ENCODE data around the gene FRMD1.

Gene FRMD1

DNA sequence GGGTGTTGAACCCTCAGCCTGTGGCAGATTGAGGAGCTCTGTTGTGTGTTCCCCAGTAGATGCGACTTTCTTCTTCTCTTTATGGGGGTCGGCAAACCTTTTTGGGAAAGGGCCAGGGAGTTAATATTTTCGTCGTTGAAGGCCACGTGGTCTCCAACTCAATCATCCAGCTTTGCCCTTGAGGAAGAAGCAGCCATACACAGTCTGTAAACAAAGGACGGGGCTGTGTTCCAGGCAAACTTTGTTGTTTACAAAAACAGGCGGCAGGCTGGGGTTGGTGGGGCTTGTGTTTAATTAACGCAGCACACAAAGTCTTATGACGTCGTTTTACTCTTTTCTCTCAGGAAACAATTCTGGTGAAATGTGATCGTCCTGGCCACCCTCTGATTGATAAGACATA is 61.4 kb downstream of the FRMD1 start:
- H3K9me3 Mint-ChIP-seq, result peaks cover 0 to 4% of the 10 kb centered on the region in 2 donors
- DNase-seq (no peak), ATAC-seq (replicated peaks) (no peak)
- H3K27me3 Mint-ChIP-seq, result peaks cover 19 to 39% of the 10 kb centered on the region in 2 donors
- H3K4me1 Mint-ChIP-seq (ENCODE audit: low read depth in 2 of 2), result no peaks in the 10 kb centered on the region
- no peak overlapping the region for H3K4me3 Mint-ChIP-seq
- H3K36me3 Mint-ChIP-seq (ENCODE audit: insufficient read depth), result peaks cover 3% of the 10 kb centered on the region
- H3K27ac Mint-ChIP-seq, result no peak overlapping the region

DNA sequence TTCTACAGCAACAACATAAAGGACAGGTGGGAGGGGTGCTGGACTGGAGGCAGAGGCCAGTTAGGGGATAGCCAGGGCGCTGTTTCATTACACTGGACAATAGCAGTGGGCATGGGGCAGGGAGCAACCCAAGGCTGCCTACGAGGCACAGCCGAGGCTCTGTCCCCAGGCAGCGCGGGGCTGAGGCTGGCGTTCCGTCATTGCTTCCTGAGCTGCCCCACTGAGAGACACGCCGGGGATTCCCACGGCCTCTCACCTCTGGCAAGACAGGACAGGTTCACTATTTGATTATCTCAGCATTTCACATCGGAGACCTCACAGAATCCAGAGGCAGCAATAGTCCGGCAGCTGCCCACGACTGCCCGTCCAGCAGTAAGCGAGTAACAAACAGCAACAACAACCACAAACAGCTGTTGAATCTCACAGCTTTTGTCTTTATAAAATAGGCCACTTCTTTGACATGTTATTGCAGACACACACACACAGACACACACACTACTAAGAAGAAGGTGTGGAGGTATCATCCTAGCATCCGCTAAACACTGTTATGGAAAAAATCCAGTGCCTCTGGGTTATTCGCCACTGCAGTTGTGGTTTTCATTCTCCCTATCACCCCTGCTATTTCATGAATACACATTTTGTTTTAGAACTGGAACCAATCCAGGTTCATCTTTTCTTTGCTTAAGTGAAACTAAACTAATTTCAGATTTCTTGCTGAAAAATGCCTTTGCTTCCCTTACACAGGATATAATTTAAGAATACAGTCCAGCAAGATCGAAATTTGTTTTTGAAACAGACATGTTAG is 62.1 kb downstream of the FRMD1 start:
- Mint-ChIP-seq H3K27ac (no peak overlapping the region), H3K36me3 (ENCODE audit: insufficient read depth) (peaks cover 3% of the 10 kb centered on the region), H3K4me3 (no peak overlapping the region), H3K27me3 (peaks cover 19 to 39% of the 10 kb centered on the region in 2 donors), H3K9me3 (peaks cover 4% of the 10 kb centered on the region in 2 donors), H3K4me1 (ENCODE audit: low read depth in 2 of 2) (no peaks in the 10 kb centered on the region)
- ATAC-seq (replicated peaks), result no peak
- no peak for DNase-seq

- no peaks in the 10 kb centered on the region for H3K4me1 Mint-ChIP-seq (ENCODE audit: low read depth in 2 of 2)
- H3K27me3 Mint-ChIP-seq, result peaks cover 19 to 39% of the 10 kb centered on the region in 2 donors
- peaks cover 3% of the 10 kb centered on the region for H3K36me3 Mint-ChIP-seq (ENCODE audit: insufficient read depth)
- DNase-seq (no peak), ATAC-seq (replicated peaks) (no peak)
- no peak overlapping the region for H3K4me3 Mint-ChIP-seq
- H3K9me3 Mint-ChIP-seq, result peaks cover 5 to 9% of the 10 kb centered on the region in 2 donors
- no peak overlapping the region for H3K27ac Mint-ChIP-seq
These were observed 62.8 kb downstream of the FRMD1 start for GRCh38 chr6:168016176-168016620.

- Mint-ChIP-seq H3K9me3 (peaks cover 7 to 12% of the 10 kb centered on the region in 2 donors), H3K4me1 (ENCODE audit: low read depth in 2 of 2) (no peaks in the 10 kb centered on the region), H3K36me3 (ENCODE audit: insufficient read depth) (peaks cover 3% of the 10 kb centered on the region), H3K4me3 (no peak overlapping the region), H3K27me3 (peaks cover 19 to 39% of the 10 kb centered on the region in 2 donors), H3K27ac (no peak overlapping the region)
- ATAC-seq (replicated peaks), result no peak
- DNase-seq, result no peak
These were observed 63.4 kb downstream of the FRMD1 start for GRCh38 chr6:168015482-168016175.

GRCh38 chr6:168015009-168015408 is 64.0 kb downstream of the FRMD1 start:
- DNase-seq (no peak), ATAC-seq (replicated peaks) (no peak)
- Mint-ChIP-seq H3K27me3 (peaks cover 19 to 39% of the 10 kb centered on the region in 2 donors), H3K4me3 (no peak overlapping the region), H3K9me3 (peaks cover 7 to 18% of the 10 kb centered on the region in 2 donors), H3K27ac (no peak overlapping the region), H3K36me3 (ENCODE audit: insufficient read depth) (no peaks in the 10 kb centered on the region), H3K4me1 (ENCODE audit: low read depth in 2 of 2) (no peaks in the 10 kb centered on the region)

DNA sequence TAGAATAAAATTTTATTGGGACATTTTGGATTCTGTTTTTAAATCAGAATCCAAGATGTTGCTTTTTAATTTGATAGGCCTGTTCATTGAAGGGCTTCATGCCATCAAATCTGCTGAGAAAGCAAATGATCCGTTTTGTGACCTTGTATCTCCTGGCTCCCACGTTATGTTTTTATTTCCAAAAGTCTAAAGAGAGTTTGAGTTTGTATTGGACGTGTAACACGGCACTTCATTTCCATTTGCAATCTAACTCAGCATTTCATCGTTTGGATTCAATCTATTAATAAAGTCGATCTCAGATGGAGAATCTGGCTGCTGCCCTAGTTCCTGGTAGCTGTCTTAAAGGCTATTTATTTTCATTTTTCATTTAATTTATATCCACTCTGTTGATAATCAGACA is 64.6 kb downstream of the FRMD1 start:
- no peaks in the 10 kb centered on the region for H3K4me1 Mint-ChIP-seq (ENCODE audit: low read depth in 2 of 2)
- H3K4me3 Mint-ChIP-seq, result no peak overlapping the region
- H3K27me3 Mint-ChIP-seq, result peaks cover 19 to 38% of the 10 kb centered on the region in 2 donors
- no peak overlapping the region for H3K27ac Mint-ChIP-seq
- DNase-seq (no peak), ATAC-seq (replicated peaks) (no peak)
- no peaks in the 10 kb centered on the region for H3K36me3 Mint-ChIP-seq (ENCODE audit: insufficient read depth)
- peaks cover 7 to 19% of the 10 kb centered on the region in 2 donors for H3K9me3 Mint-ChIP-seq

- no peak for ATAC-seq (replicated peaks)
- H3K4me1 Mint-ChIP-seq (ENCODE audit: low read depth in 2 of 2), result no peaks in the 10 kb centered on the region
- no peak overlapping the region for H3K4me3 Mint-ChIP-seq
- DNase-seq, result no peak
- peaks cover 19 to 32% of the 10 kb centered on the region in 2 donors for H3K27me3 Mint-ChIP-seq
- H3K27ac Mint-ChIP-seq, result no peak overlapping the region
- no peaks in the 10 kb centered on the region for H3K36me3 Mint-ChIP-seq (ENCODE audit: insufficient read depth)
- peaks cover 3 to 19% of the 10 kb centered on the region in 2 donors for H3K9me3 Mint-ChIP-seq
These were observed 65.6 kb downstream of the FRMD1 start for GRCh38 chr6:168013250-168013915.

- H3K4me1 Mint-ChIP-seq (ENCODE audit: low read depth in 2 of 2), result no peaks in the 10 kb centered on the region
These were observed 66.4 kb downstream of the FRMD1 start for GRCh38 chr6:168012431-168013249.

GRCh38 chr6:168011291-168011690 is 67.7 kb downstream of the FRMD1 start:
- H3K27ac Mint-ChIP-seq, result no peak overlapping the region
- H3K27me3 Mint-ChIP-seq, result peaks cover 10 to 21% of the 10 kb centered on the region in 2 donors
- DNase-seq, result no peak
- no peak for ATAC-seq (replicated peaks)
- no peak overlapping the region for H3K4me3 Mint-ChIP-seq
- peaks cover 3 to 19% of the 10 kb centered on the region in 2 donors for H3K9me3 Mint-ChIP-seq
- H3K4me1 Mint-ChIP-seq (ENCODE audit: low read depth in 2 of 2), result no peaks in the 10 kb centered on the region
- no peaks in the 10 kb centered on the region for H3K36me3 Mint-ChIP-seq (ENCODE audit: insufficient read depth)

More at GRCh38 chr6:168012431-168013249, 66.4 kb downstream of the FRMD1 start:
- DNase-seq, result no peak
- Mint-ChIP-seq H3K27me3 (peaks cover 19 to 32% of the 10 kb centered on the region in 2 donors), H3K4me3 (no peak overlapping the region), H3K36me3 (ENCODE audit: insufficient read depth) (no peaks in the 10 kb centered on the region), H3K27ac (no peak overlapping the region), H3K9me3 (peaks cover 3 to 19% of the 10 kb centered on the region in 2 donors)
- no peak for ATAC-seq (replicated peaks)

DNA sequence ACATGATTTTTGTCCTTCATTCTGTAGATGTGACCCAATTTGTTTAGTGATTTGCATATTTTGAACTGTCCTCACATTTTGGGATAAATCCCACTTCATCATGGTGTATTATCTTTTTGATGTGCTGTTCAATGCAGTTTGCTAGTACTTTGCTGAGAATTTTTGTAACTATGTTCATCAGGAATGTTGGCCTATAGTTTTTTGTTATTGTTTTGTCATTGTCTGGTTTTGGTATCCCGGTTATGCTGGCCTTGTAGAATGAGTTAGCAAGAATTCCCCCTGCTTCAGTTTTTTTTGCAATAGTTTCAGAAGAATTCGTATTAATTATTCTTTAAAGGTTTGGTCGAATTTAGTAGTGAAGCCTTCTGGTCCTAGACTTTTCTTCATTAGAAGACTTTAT is 69.7 kb downstream of the FRMD1 start:
- peaks cover 3 to 19% of the 10 kb centered on the region in 2 donors for H3K9me3 Mint-ChIP-seq
- H3K4me3 Mint-ChIP-seq, result no peak overlapping the region

DNA sequence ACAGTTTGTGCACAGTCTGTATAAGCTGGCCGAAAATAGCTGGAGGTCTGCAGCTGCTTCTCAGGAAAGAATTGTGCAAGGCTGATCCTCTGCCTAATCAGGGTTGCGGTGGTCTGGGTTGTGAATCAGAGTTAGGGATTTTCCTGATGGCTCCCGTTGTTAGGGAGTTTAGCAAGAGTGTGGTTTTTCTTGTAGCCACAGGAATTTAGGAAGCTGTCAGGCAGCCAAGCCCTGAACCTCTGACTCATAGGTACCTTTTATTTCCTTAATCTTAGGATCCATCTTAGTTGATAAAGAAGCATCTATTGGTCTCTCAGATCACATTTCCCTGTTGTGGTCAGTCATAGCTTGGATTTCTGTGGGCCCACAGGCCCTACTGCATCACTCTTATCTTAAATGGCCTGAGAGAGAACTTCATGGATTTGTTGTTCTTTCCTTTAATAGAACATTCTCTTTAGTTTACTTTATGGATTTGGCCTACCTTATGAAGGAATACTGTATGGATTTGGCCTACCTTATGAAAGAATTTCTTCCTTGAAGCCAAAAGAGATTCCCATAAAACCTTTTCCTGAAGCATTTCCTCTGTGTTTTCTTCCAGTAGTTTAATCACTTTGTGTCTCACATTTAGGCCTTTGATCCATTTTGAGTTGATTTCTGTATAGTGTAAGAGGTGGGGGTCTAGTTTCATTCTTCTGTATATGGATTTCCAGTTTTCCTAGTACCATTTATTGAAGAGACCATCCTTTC is 71.2 kb downstream of the FRMD1 start:
- Mint-ChIP-seq H3K9me3 (peaks cover 3 to 19% of the 10 kb centered on the region in 2 donors), H3K4me1 (ENCODE audit: low read depth in 2 of 2) (no peaks in the 10 kb centered on the region), H3K27me3 (peaks cover 14 to 18% of the 10 kb centered on the region in 2 donors), H3K27ac (no peak overlapping the region), H3K4me3 (no peak overlapping the region), H3K36me3 (ENCODE audit: insufficient read depth) (no peaks in the 10 kb centered on the region)
- no peak for ATAC-seq (replicated peaks)
- no peak for DNase-seq

More for the DNA sequence above, 69.7 kb downstream of the FRMD1 start:
- H3K27ac Mint-ChIP-seq, result no peak overlapping the region
- no peaks in the 10 kb centered on the region for H3K36me3 Mint-ChIP-seq (ENCODE audit: insufficient read depth)
- no peaks in the 10 kb centered on the region for H3K4me1 Mint-ChIP-seq (ENCODE audit: low read depth in 2 of 2)
- peaks cover 6 to 12% of the 10 kb centered on the region in 2 donors for H3K27me3 Mint-ChIP-seq
- no peak for ATAC-seq (replicated peaks)
- no peak for DNase-seq

- no peak for DNase-seq
- Mint-ChIP-seq H3K36me3 (ENCODE audit: insufficient read depth) (no peaks in the 10 kb centered on the region), H3K27ac (no peak overlapping the region), H3K9me3 (peaks cover under 1 to 9% of the 10 kb centered on the region in 2 donors), H3K27me3 (peaks cover 14 to 18% of the 10 kb centered on the region in 2 donors), H3K4me3 (no peak overlapping the region), H3K4me1 (ENCODE audit: low read depth in 2 of 2) (no peaks in the 10 kb centered on the region)
- no peak for ATAC-seq (replicated peaks)
These were observed 73.2 kb downstream of the FRMD1 start for GRCh38 chr6:168005796-168006195.
